ENCODE results near the gene EIF2B4.

DNA sequence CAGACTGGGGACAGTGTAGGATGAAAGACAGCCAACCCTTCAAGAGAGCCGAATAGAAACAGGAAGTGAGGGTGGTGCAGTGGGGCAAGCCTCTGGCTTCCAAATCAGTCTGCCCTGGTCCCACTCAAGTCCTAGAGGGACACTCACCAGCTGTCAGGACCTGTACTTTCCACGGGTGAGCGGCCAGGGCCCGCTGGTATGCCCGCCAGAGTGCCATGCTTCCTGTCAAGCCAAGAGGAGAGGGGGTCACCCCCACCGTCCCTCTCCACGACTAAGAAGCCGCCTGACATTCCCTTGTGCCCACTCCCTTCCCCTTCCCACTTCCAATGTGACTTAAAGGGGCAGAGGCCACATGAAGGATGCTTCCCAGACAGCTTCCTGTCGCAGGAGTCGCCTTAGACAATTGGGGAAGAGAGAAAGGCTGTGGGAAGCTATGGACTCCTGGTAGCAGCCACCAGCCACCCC lies 47.8 kb downstream of the EIF2B4 start:
- TF ChIP-seq POLR2A (IDR thresholded peaks at IDR 0.05), result no peak
- TF ChIP-seq, protein P1, sequence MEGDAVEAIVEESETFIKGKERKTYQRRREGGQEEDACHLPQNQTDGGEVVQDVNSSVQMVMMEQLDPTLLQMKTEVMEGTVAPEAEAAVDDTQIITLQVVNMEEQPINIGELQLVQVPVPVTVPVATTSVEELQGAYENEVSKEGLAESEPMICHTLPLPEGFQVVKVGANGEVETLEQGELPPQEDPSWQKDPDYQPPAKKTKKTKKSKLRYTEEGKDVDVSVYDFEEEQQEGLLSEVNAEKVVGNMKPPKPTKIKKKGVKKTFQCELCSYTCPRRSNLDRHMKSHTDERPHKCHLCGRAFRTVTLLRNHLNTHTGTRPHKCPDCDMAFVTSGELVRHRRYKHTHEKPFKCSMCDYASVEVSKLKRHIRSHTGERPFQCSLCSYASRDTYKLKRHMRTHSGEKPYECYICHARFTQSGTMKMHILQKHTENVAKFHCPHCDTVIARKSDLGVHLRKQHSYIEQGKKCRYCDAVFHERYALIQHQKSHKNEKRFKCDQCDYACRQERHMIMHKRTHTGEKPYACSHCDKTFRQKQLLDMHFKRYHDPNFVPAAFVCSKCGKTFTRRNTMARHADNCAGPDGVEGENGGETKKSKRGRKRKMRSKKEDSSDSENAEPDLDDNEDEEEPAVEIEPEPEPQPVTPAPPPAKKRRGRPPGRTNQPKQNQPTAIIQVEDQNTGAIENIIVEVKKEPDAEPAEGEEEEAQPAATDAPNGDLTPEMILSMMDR (IDR thresholded peaks at IDR 0.05), result no peak

All from body of pancreas (tissue), 4 donors.